B cell (primary cell): ENCODE measurements around the gene RNPEPL1. TPM values are rescaled to one million over a fixed set of nuclear protein-coding genes. Genes with fewer than 3 reads are reported as not detected.

ENCODE experiments used
- ATAC-seq: fragments of 200-7000 bp; cut with Tn5 transposase; one replicate; pipeline ENCODE4 v1.10.0; 2021; ENCODE audit warnings: low read depth, mild to moderate bottlenecking, moderate number of reproducible peaks, moderate library complexity
- CTCF ChIA-PET: fragments of 350-600 bp; sonication (Branson Sonifier 250); formaldehyde crosslinking; loops from one replicate; lab custom pipeline; 2021; ENCODE audit warnings: antibody characterized with exemption, inconsistent platforms; lab: Charles Lee
- POLR2A ChIA-PET: fragments of 350-600 bp; sonication (Branson Sonifier 250); formaldehyde crosslinking; loops from one replicate; lab custom pipeline; 2021; ENCODE audit warnings: antibody characterized with exemption; lab: Charles Lee
- DNase-seq: peaks from one replicate; pipeline ENCODE4 v3.0.0; 2013
- H2AFZ ChIP-seq: 2 replicates; pipeline ENCODE4 v1.6.1; 2012; ENCODE audit warnings: mild to moderate bottlenecking, low read depth, low read length; ENCODE audit not compliant: insufficient read depth, poor library complexity, severe bottlenecking
- H3K27ac ChIP-seq, 2 donors: 1 replicate in 1 of 2; 2 replicates in 1 of 2; pipeline ENCODE4 v1.5.1; 2012 to 2013; ENCODE audit warnings: low read length in 2 of 2, mild to moderate bottlenecking in 2 of 2, moderate library complexity in 1 of 2
- H3K27me3 ChIP-seq, 4 experiments: fragments of 200-600 bp in 1 of 4; sonication (generic) in 1 of 4; replicated peaks in 1 of 4; 1 replicate in 2 of 4; 2 replicates in 2 of 4; pipeline versions ENCODE4 v1.6.1 to v1.7.0; 2013 to 2016; ENCODE audit warnings: low read length in 3 of 4, mild to moderate bottlenecking in 2 of 4, mixed read lengths in 1 of 4, moderate library complexity in 1 of 4; ENCODE audit not compliant: insufficient read depth in 4 of 4, control insufficient read depth in 3 of 4; ENCODE audit errors: control extremely low read depth in 1 of 4
- H3K36me3 ChIP-seq, 2 experiments: replicated peaks in 1 of 2; 1 replicate in 1 of 2; 2 replicates in 1 of 2; pipeline versions ENCODE4 v1.6.1 to v1.7.1; 2013; ENCODE audit warnings: low read length in 1 of 2; ENCODE audit not compliant: insufficient read depth in 2 of 2, control insufficient read depth in 1 of 2; ENCODE audit errors: control extremely low read depth in 1 of 2, extremely low read depth in 1 of 2
- H3K4me1 ChIP-seq, 2 donors: fragments of 200-600 bp in 1 of 2; sonication (generic) in 1 of 2; 1 replicate in 1 of 2; 2 replicates in 1 of 2; pipeline versions ENCODE4 v1.5.1 to v1.6.1; 2013 to 2017; ENCODE audit warnings: low read length in 2 of 2; ENCODE audit not compliant: control insufficient read depth in 2 of 2, insufficient read depth in 2 of 2
- H3K4me2 ChIP-seq: replicated peaks from 2 replicates; pipeline ENCODE3; 2012; ENCODE audit warnings: mild to moderate bottlenecking, low read depth, low read length; ENCODE audit not compliant: poor library complexity, severe bottlenecking
- H3K4me3 ChIP-seq, 5 experiments: fragments of 200-600 bp in 1 of 5; sonication (generic) in 1 of 5; 1 replicate in 3 of 5; 2 replicates in 2 of 5; pipeline versions ENCODE4 v1.5.1 to v1.7.0; 2011 to 2016; ENCODE audit warnings: low read length in 4 of 5, mild to moderate bottlenecking in 4 of 5, low read depth in 2 of 5, control low read depth in 1 of 5, moderate library complexity in 1 of 5; ENCODE audit not compliant: insufficient read depth in 1 of 5; ENCODE audit errors: control extremely low read depth in 1 of 5, extremely low read depth in 1 of 5
- H3K79me2 ChIP-seq: fragments of 200-600 bp; sonication (generic); one replicate; pipeline ENCODE4 v1.6.0; 2016; ENCODE audit warnings: low read length; ENCODE audit not compliant: control insufficient read depth, insufficient read depth
- H3K9ac ChIP-seq: fragments of 200-600 bp; sonication (generic); 2 replicates; pipeline ENCODE4 v1.6.1; 2017; ENCODE audit warnings: mild to moderate bottlenecking, low read length, moderate library complexity
- H3K9me3 ChIP-seq, 3 donors: one replicate each; pipeline versions ENCODE4 v1.6.1 to v1.7.1; 2013; ENCODE audit warnings: low read length in 2 of 3; ENCODE audit not compliant: control insufficient read depth in 2 of 3, insufficient read depth in 1 of 3; ENCODE audit errors: control extremely low read depth in 1 of 3
- H4K20me1 ChIP-seq: 2 replicates; pipeline ENCODE4 v1.6.0; 2012; ENCODE audit warnings: mild to moderate bottlenecking, low read length; ENCODE audit not compliant: insufficient read depth, control insufficient read depth, poor library complexity, severe bottlenecking
- H3K27ac Mint-ChIP-seq: one replicate; pipeline ENCODE4 v1.8.0; 2021; ENCODE audit warnings: mixed read lengths
- H3K27me3 Mint-ChIP-seq: one replicate; pipeline ENCODE4 v1.8.0; 2021; ENCODE audit warnings: mixed read lengths
- H3K4me1 Mint-ChIP-seq: one replicate; pipeline ENCODE4 v1.8.0; 2021; ENCODE audit warnings: mixed read lengths
- H3K4me3 Mint-ChIP-seq: one replicate; pipeline ENCODE4 v1.8.0; 2021; ENCODE audit warnings: mixed read lengths
- H3K9me3 Mint-ChIP-seq: one replicate; pipeline ENCODE4 v1.8.0; 2022; ENCODE audit warnings: mixed read lengths; ENCODE audit not compliant: insufficient read depth
- CTCF ChIP-seq: fragments of 200-600 bp; IDR thresholded peaks from one replicate; pipeline ENCODE4 v1.8.0; 2022; ENCODE audit warnings: antibody characterized with exemption, mild to moderate bottlenecking
- EZH2 ChIP-seq: IDR thresholded peaks from 2 replicates; pipeline ENCODE4 v1.6.1; 2012; ENCODE audit warnings: borderline replicate concordance, low read depth, mild to moderate bottlenecking, moderate library complexity, low read length; ENCODE audit not compliant: insufficient read depth, poor library complexity, severe bottlenecking
- WGBS: methylation state at CpG from one replicate; pipeline ENCODE4 v1.1.5; 2013; ENCODE audit warnings: missing lambda C conversion rate; ENCODE audit not compliant: insufficient coverage; 5-methylcytosine and 5-hydroxymethylcytosine counted together
- intact Hi-C: fragments of 100-400 bp; cut with micrococcal nuclease; formaldehyde crosslinking; loops from one replicate; pipeline ENCODE4 v1.10.0; 2022
- polyA plus RNA-seq: library from polyadenylated mRNA; depleted of rRNA; stranded (reverse); fragments of >200 nt; gene quantifications from 2 replicates; pipeline ENCODE4 v1.2.3, GENCODE V29; 2012
- total RNA-seq, 2 donors: library from RNA; stranded (reverse); fragments of 120-200 nt in 1 of 2; gene quantifications; 1 replicate in 1 of 2; 2 replicates in 1 of 2; pipeline versions ENCODE4 v1.2.3 to v1.2.4, GENCODE V29; 2013 to 2022

Gene RNPEPL1
- total and polyA plus RNA-seq, 2 donors (not counting 1 experiment from before 2014, with no cell fraction given), result 103 to 109 TPM

DNA sequence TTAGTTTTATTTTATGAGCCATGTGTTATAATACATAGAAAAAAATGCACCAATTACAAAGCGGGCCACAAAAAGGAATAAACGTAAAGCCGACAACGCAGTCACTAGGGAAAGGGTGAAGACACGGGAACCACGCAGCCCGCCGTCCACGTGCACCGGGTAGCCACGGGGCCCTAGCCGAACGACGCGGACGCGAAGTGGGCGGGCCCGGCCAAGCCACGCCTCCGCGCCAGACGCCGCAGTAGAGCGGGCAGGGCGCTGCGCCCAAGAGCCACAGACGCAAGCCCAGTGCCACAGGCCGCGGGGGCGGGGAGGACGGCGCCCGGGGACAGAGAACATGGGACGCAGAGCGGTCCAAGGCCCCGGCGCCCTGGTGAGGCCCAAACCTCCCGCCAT is 8.2 kb upstream of the RNPEPL1 start, which contains the start of gene DUSP28:
Gene DUSP28 (plus strand): TSS at position 274 of the 396 bp plus-strand sequence. CDS start 328 bp downstream, outside the sequence.
- peak within 1 kb of the TSS; percentile 96 for H3K27ac Mint-ChIP-seq
- CTCF ChIA-PET, result interaction anchor here (0.6 to 7.8 kb wide), 3 partner anchors 8 to 26 kb away, joined by 4 to 126 read pairs (median 4); partner anchors contain the start of gene CAPN10
- Histone ChIP-seq H3K27me3 (no peaks in the 10 kb centered on the region), H3K9me3 (no peaks in the 10 kb centered on the region), H3K4me2 (peak within 1 kb of the TSS; percentile 87), H3K9ac (peak within 1 kb of the TSS; percentile 92), H3K36me3 (peaks cover 0 to 13% of the 10 kb centered on the region in 2 experiments), H3K4me3 (peak within 1 kb of the TSS; percentile 65 to 86 (median 74)), H3K4me1 (peaks cover 45 to 60% of the 10 kb centered on the region in 2 donors), H4K20me1 (peaks cover 49% of the 10 kb centered on the region), H2AFZ (peak within 1 kb of the TSS; percentile 67), H3K79me2 (peaks cover 76% of the 10 kb centered on the region), H3K27ac (peak within 1 kb of the TSS; percentile 89 to 98)
- H3K4me3 Mint-ChIP-seq, result peak within 1 kb of the TSS; percentile 81
- H3K27me3 Mint-ChIP-seq, result no peaks in the 10 kb centered on the region
- H3K4me1 Mint-ChIP-seq, result peaks cover 67% of the 10 kb centered on the region
- ATAC-seq (peak; percentile 63), DNase-seq (peak; percentile 96)
- intact Hi-C loops, result loop anchor here (1.0 to 10.0 kb wide), 9 partner anchors 8 to 1322 kb away; partner anchors contain the start of genes ATG4B, FARP2, GPC1 and HDLBP
- H3K9me3 Mint-ChIP-seq, result no peaks in the 10 kb centered on the region
- TF ChIP-seq CTCF (no peak), EZH2 (no peak)
- WGBS, result under 1% methylated on average over 39 of the region's 39 CpGs
- POLR2A ChIA-PET, result interaction anchor here (0.9 to 2.7 kb wide), 2 partner anchors 27 to 46 kb away, joined by 4 to 59 read pairs; partner anchors contain the start of gene CAPN10
